ENCODE results near the gene MAN1A2.

GRCh38 chr1:117481410-117481809 lies 114.2 kb downstream of the MAN1A2 start:
- TF ChIP-seq, protein P1, sequence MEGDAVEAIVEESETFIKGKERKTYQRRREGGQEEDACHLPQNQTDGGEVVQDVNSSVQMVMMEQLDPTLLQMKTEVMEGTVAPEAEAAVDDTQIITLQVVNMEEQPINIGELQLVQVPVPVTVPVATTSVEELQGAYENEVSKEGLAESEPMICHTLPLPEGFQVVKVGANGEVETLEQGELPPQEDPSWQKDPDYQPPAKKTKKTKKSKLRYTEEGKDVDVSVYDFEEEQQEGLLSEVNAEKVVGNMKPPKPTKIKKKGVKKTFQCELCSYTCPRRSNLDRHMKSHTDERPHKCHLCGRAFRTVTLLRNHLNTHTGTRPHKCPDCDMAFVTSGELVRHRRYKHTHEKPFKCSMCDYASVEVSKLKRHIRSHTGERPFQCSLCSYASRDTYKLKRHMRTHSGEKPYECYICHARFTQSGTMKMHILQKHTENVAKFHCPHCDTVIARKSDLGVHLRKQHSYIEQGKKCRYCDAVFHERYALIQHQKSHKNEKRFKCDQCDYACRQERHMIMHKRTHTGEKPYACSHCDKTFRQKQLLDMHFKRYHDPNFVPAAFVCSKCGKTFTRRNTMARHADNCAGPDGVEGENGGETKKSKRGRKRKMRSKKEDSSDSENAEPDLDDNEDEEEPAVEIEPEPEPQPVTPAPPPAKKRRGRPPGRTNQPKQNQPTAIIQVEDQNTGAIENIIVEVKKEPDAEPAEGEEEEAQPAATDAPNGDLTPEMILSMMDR (IDR thresholded peaks at IDR 0.05; ENCODE audit: poor library complexity, severe bottlenecking): no peak
- TF ChIP-seq POLR2AphosphoS5 (IDR thresholded peaks at IDR 0.05) (no peak), RAD21 (conservative IDR thresholded peaks at IDR 0.05) (no peak)
